ENCODE measurements around the gene PXMP2. TPM values are rescaled to one million over a fixed set of nuclear protein-coding genes. Genes with fewer than 3 reads are reported as not detected.
"Not testable (repeated sequence)": the region's sequence is repeated elsewhere in the genome, so short reads cannot be mapped to it uniquely, and the experiment has no call there.

The PXMP2 gene
- total RNA-seq, 6 donors from 2014 or later = 16.8 to 41.7 (median 20.9) TPM

GRCh38 chr12:132748319-132748718 is 60.9 kb downstream of the PXMP2 start:
- H3K9me3 ChIP-seq = no peaks in the 10 kb centered on the region
- H3K27me3 ChIP-seq = no peaks in the 10 kb centered on the region
- DNase-seq (no peak), ATAC-seq (ENCODE audit: low FRiP score in 2 of 2) (no peak)
- H3K4me1 ChIP-seq = no peaks in the 10 kb centered on the region
- TF ChIP-seq POLR2A (IDR thresholded peaks at IDR 0.05) (no peak), POLR2AphosphoS5 (IDR thresholded peaks at IDR 0.05) (no peak), EP300 (IDR thresholded peaks at IDR 0.05) (no peak)
- WGBS, 2 donors = 89 to 90% methylated on average over 6 to 10 of the region's 10 CpGs
- H3K27ac ChIP-seq = no peak overlapping the region
- peaks cover 53 to 100% (median 87%) of the 10 kb centered on the region in 4 donors for H3K36me3 ChIP-seq
- H3K4me3 ChIP-seq = no peak overlapping the region

- not testable (repeated sequence) for DNase-seq; H3K9me3 ChIP-seq; H3K4me1 ChIP-seq; H3K4me3 ChIP-seq; H3K27me3 ChIP-seq; H3K27ac ChIP-seq; ATAC-seq (ENCODE audit: low FRiP score in 2 of 2)
- H3K36me3 ChIP-seq = peaks cover 36 to 83% (median 72%) of the 10 kb centered on the region in 4 donors
- WGBS, 2 donors = 94 to 95% methylated on average over 7 of the region's 7 CpGs
These were observed 66.3 kb downstream of the PXMP2 start for GRCh38 chr12:132753670-132754069.

- Histone ChIP-seq H3K9me3 (no peaks in the 10 kb centered on the region), H3K4me1 (peaks cover 0 to 3% (median 2%) of the 10 kb centered on the region in 4 donors), H3K27me3 (no peaks in the 10 kb centered on the region), H3K4me3 (no peak overlapping the region), H3K36me3 (peaks cover 29 to 78% (median 66%) of the 10 kb centered on the region in 4 donors), H3K27ac (no peak overlapping the region)
- TF ChIP-seq POLR2A (IDR thresholded peaks at IDR 0.05) (no peak), EP300 (IDR thresholded peaks at IDR 0.05) (no peak), CTCF (IDR thresholded peaks at IDR 0.05) (no peak), POLR2AphosphoS5 (IDR thresholded peaks at IDR 0.05) (no peak)
- ATAC-seq (ENCODE audit: low FRiP score in 2 of 2) (no peak), DNase-seq (no peak)
- 74 to 77% methylated on average over 14 of the region's 14 CpGs for WGBS, 2 donors
These were observed 67.0 kb downstream of the PXMP2 start for GRCh38 chr12:132754160-132754932.

Small RNA genes lying within 50 kb of the gene (small RNA-seq; reads per million reads assigned to genes)
- 0 reads per million in 4 donors for gene RNA5SP379

Other genes with a start within 250 kb of the PXMP2 start
- 10 to 100 TPM; 16.0 to 53.0 (median 44.1) TPM for gene FBRSL1, start 197.4 kb upstream of the PXMP2 start, total RNA-seq
- gene LRCOL1, start 77.0 kb upstream of the PXMP2 start, total RNA-seq = 1 to 10 TPM in 1 of 6 donors, under 1 TPM in 1, not detected in 4; 0.92 to 3.7 TPM
- gene P2RX2, start 68.8 kb upstream of the PXMP2 start, total RNA-seq = 1 to 10 TPM in 2 of 6 donors, under 1 TPM in 2, not detected in 2; 0.27 to 4.4 (median 1.00) TPM
- 100 to 1,000 TPM in 1 of 6 donors, 10 to 100 TPM in 5; 16.6 to 228 (median 26.2) TPM for gene POLE, start 245 bp upstream of the PXMP2 start, total RNA-seq
- 10 to 100 TPM; 16.8 to 38.6 (median 23.3) TPM for gene PGAM5, start 23.3 kb downstream of the PXMP2 start, total RNA-seq
- gene ANKLE2, start 74.2 kb downstream of the PXMP2 start, total RNA-seq = 100 to 1,000 TPM in 2 of 6 donors, 10 to 100 TPM in 4; 44.3 to 153 (median 78.0) TPM
- gene GOLGA3, start 141.3 kb downstream of the PXMP2 start, total RNA-seq = 100 to 1,000 TPM in 1 of 6 donors, 10 to 100 TPM in 5; 53.8 to 116 (median 77.9) TPM
- 100 to 1,000 TPM in 2 of 6 donors, 10 to 100 TPM in 4; 42.2 to 136 (median 50.5) TPM for gene CHFR, start 200.0 kb downstream of the PXMP2 start, total RNA-seq

Data from upper lobe of left lung (tissue), 6 donors.